Left cardiac atrium (tissue), 4 donors: ENCODE data around the gene BCAT1. TPM values are rescaled to one million over a fixed set of nuclear protein-coding genes. Genes with fewer than 3 reads are reported as not detected.

Source experiments
- ATAC-seq, 2 donors: fragments of 200-7000 bp; cut with Tn5 transposase; one replicate each; pipeline ENCODE4 v1.9.1; 2020; ENCODE audit warnings: mild to moderate bottlenecking in 2 of 2, moderate library complexity in 2 of 2
- DNase-seq: peaks from one replicate; pipeline ENCODE4 v3.0.0-alpha.2; 2020
- intact Hi-C, 2 donors: fragments of 100-400 bp; cut with DNase I; formaldehyde crosslinking; loops; one replicate each; pipeline versions ENCODE4 v1.14.1 to v1.15.1; 2022 to 2023
- total RNA-seq, 2 donors: library from RNA; stranded (reverse); fragmentation: NEBNext Ultra II Directional; extraction: Animal tissue kit (Norgen Biotek cat#: 25700); gene quantifications; one replicate each; pipeline ENCODE4 v1.2.1, GENCODE V29; 2021
- donor health status: DM: no; HTN: yes; CAD: no.
- donor health status: DM: no; HTN: yes; CAD: no; lungs with severe emphysema.
- donor health status: DM: yes; HTN: yes; CAD: no.
- donor health status: Dilated cardiomyopathy.

BCAT1 gene
- total RNA-seq, 2 donors from 2014 or later = 10.9 to 14.0 TPM

GRCh38 chr12:24906141-24906540 lies 42.8 kb downstream of the BCAT1 start:
- intact Hi-C loops = no loop called here
- no peak for ATAC-seq
- DNase-seq = no peak

GRCh38 chr12:24905431-24905830 lies 43.5 kb downstream of the BCAT1 start:
- DNase-seq (no peak), ATAC-seq (no peak)
- intact Hi-C loops = no loop called here

GRCh38 chr12:24904871-24905270 lies 44.0 kb downstream of the BCAT1 start:
- DNase-seq (no peak), ATAC-seq (no peak)
- intact Hi-C loops = no loop called here

GRCh38 chr12:24903329-24904088 lies 45.4 kb downstream of the BCAT1 start:
- no peak for DNase-seq
- ATAC-seq = peak in 1 of 2 donors; percentile 9
- intact Hi-C loops = no loop called here

GRCh38 chr12:24902511-24903328 lies 46.2 kb downstream of the BCAT1 start:
- DNase-seq (no peak), ATAC-seq (peak; percentile 70 to 74)
- intact Hi-C loops = no loop called here

GRCh38 chr12:24901576-24902461 lies 47.1 kb downstream of the BCAT1 start:
- ATAC-seq = peak in 1 of 2 donors; percentile 8
- intact Hi-C loops = no loop called here

GRCh38 chr12:24900196-24900595 lies 48.7 kb downstream of the BCAT1 start:
- intact Hi-C loops = no loop called here
- no peak for DNase-seq
- no peak for ATAC-seq

More at GRCh38 chr12:24901576-24902461, 47.1 kb downstream of the BCAT1 start:
- DNase-seq = no peak

- ATAC-seq (no peak), DNase-seq (no peak)
- intact Hi-C loops = no loop called here
Measured at GRCh38 chr12:24899503-24900075, 49.3 kb downstream of the BCAT1 start.

GRCh38 chr12:24898606-24899005 lies 50.3 kb downstream of the BCAT1 start:
- ATAC-seq = no peak
- DNase-seq = no peak
- intact Hi-C loops = no loop called here

- ATAC-seq = no peak
- no peak for DNase-seq
- intact Hi-C loops = no loop called here
Measured at GRCh38 chr12:24898185-24898584, 50.7 kb downstream of the BCAT1 start.

- ATAC-seq (peak in 1 of 2 donors; percentile 19), DNase-seq (no peak)
- intact Hi-C loops = no loop called here
Measured at GRCh38 chr12:24896171-24896570, 52.7 kb downstream of the BCAT1 start.

- ATAC-seq (peak in 1 of 2 donors; percentile 54), DNase-seq (no peak)
- intact Hi-C loops = no loop called here
Measured at GRCh38 chr12:24895612-24896011, 53.3 kb downstream of the BCAT1 start.

GRCh38 chr12:24894879-24895278 lies 54.0 kb downstream of the BCAT1 start:
- DNase-seq = no peak
- no peak for ATAC-seq
- intact Hi-C loops = no loop called here

GRCh38 chr12:24890048-24890803 lies 58.7 kb downstream of the BCAT1 start:
- DNase-seq (no peak), ATAC-seq (no peak)
- intact Hi-C loops = no loop called here

GRCh38 chr12:24889411-24889810 lies 59.5 kb downstream of the BCAT1 start:
- intact Hi-C loops = no loop called here
- no peak for DNase-seq
- ATAC-seq = no peak

GRCh38 chr12:24888813-24889212 lies 60.1 kb downstream of the BCAT1 start:
- ATAC-seq = no peak
- intact Hi-C loops = no loop called here
- DNase-seq = no peak

- ATAC-seq (no peak), DNase-seq (no peak)
- intact Hi-C loops = no loop called here
Measured at GRCh38 chr12:24884911-24885310, 64.0 kb downstream of the BCAT1 start.

GRCh38 chr12:24881724-24882371 lies 67.1 kb downstream of the BCAT1 start:
- intact Hi-C loops = no loop called here
- DNase-seq (no peak), ATAC-seq (no peak)
